GM21619 (cell line): ENCODE measurements around the gene NDUFC1.
"Not testable (repeated sequence)": the region's sequence is repeated elsewhere in the genome, so short reads cannot be mapped to it uniquely, and the experiment has no call there.

ENCODE experiments used
- ATAC-seq: cut with Tn5 transposase; IDR thresholded peaks from one replicate; pipeline ENCODE4 v1.9.1; 2021; ENCODE audit not compliant: unreplicated experiment

The NDUFC1 gene

DNA sequence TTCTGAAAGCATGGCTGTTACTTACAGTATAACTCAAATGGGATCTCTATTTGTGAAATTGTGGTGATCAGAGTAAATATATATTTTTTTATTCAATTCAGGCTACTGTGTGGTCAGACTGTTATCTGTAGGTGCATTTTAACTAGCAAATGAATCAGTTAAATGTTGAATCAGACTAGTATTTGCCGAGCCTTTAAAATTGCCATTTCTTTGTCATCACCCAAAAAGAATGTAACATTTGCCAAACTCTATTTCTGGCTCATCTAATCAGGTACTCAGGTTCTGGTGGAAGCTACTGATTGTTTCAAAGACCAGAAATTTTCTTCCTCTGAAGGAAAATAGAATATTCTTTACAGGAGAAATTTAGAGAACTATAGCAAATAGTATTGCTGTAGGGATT, 2.7 kb downstream of the NDUFC1 start:
- ATAC-seq = no peak

DNA sequence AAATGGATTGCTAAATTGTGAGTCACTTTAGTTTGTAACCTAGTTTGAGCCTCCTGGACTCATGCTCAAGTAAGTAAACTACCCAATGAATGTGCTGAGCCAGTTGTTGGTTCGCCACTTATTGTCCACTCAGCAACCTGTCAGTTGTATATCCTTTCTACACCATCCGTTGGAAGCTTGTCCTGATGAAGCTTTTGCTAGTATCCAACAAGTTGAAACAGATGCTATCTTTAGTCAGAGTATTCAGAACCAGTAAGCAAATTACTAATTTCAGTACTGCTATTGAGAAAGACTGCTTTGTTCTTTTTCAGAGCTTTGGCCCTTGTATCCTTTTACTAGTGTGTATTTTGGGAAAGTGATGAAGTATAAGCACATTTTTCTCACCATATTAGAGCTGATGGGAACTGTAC, 5.3 kb downstream of the NDUFC1 start:
- no peak for ATAC-seq

DNA sequence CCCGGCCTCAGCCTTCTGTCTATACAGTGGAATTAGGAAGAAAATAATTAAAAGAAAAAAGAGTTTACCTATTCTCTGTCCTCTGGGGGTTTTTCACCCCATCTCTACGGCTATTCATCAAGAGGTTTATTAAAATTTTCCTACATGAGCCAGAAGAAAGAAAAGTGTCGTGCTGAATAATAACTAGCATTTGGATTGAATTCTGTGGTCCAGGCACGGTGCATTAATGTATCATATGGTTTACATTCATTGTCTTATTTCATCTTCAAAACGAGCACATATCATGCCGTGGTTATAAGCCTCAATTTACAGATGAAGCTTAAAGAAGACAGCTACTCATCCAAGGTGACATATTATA, 6.4 kb downstream of the NDUFC1 start:
- ATAC-seq = no peak

DNA sequence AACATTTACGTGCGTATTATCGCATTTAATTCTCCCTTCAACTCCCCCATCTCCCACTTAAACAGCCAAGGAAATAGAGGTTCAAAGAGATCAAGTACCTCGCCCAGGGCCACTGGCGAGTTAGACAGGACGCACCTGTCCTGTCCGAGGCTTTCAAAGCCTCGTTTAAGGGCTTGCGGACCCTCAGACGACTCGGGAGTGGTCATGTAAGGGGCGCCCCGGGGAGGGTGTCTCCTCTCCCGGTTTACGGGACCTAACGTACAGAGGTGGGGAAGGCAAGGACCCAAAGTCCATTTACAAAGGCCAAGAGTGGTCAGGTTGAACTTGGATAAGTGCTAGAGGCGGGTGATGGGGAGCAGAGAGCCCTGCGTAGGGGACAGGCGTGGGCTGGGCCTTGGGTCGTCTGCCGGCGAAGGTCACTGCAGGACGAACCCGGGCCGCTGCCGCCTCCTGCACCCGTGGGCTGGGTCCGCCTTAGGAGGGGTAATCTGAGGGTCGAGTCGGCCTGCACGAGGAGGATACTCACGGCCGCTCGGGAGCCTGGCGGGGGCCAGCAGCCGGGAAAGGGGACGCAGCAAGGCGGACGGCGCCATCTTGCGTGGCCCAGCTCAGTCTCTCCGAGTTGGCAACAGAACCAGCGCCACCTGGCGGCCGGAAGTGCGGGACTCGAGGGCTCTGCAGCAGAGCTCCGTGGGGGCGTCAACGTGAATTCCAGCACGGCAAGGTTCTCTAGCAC, 6.9 kb downstream of the NDUFC1 start:
- ATAC-seq = peak; percentile 94

DNA sequence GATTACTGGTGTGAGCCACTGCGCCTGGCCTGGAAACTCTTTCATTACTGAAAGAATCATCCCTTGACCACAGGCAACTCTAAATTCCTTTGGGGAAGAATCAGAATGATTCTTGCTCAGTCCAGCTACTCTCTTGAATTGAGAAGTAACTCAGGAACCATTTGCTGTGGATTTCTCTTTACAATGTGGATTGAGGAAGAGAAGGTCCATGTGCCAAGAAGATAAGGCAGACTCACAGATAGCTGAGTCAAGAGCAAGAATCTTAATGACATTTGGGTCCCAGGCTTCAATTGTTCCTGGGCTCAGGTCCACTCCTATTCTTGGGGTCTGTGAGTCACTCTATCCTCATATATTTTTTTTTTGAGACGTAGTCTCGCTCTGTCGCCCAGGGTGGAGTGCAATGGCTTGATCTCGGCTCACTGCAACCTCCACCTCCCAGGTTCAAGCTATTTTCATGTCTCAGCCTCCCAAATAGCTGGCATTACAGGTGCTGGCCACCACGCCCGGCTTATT, 16.0 kb downstream of the NDUFC1 start:
- no peak for ATAC-seq

DNA sequence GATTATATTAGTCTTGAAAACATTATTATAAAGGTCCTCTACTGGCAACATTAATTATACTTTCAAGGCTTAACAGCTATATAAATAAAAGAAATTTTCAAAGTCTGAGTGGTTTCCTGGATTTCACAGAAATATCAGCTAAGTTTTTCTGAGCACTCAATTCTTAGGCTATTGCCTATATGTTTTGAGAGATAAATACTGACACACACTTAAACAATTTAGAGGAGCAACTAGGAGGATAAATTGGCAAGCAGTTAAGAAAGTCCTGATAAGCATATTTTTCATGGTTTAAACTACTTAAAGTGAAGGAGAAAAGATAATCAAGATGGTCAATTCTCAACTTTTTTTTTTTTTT, 19.6 kb downstream of the NDUFC1 start:
- no peak for ATAC-seq

DNA sequence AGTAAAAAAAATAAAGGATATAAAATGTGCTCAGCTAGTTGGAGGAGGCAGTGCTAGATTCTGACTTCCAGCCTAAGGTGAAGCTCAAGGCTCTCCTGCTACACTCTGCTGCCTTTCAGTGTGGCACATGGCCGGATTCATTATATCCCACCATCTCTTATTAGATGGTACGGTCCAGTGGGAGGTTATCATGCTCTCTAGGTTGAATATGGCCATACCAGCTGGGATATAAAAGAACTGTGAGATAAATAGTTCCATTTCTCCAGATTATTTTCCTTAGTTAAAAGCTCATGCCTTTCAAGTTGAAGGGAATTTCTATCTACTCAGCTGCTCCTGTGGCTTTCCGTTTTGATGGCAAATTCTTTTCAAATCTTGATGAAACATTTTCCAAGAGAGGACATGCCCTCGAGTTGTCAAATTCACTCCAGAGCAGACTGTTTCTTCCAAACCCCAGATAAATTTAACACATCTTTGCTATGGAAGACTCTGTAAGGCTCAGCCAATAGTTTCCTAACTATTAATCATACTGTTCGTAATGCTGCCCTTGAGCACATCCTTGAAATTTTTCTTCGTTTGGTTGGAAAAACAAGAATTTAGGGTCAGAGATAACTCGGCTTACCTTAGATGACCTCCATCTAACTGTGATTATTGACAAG, 20.1 kb downstream of the NDUFC1 start:
- no peak for ATAC-seq

DNA sequence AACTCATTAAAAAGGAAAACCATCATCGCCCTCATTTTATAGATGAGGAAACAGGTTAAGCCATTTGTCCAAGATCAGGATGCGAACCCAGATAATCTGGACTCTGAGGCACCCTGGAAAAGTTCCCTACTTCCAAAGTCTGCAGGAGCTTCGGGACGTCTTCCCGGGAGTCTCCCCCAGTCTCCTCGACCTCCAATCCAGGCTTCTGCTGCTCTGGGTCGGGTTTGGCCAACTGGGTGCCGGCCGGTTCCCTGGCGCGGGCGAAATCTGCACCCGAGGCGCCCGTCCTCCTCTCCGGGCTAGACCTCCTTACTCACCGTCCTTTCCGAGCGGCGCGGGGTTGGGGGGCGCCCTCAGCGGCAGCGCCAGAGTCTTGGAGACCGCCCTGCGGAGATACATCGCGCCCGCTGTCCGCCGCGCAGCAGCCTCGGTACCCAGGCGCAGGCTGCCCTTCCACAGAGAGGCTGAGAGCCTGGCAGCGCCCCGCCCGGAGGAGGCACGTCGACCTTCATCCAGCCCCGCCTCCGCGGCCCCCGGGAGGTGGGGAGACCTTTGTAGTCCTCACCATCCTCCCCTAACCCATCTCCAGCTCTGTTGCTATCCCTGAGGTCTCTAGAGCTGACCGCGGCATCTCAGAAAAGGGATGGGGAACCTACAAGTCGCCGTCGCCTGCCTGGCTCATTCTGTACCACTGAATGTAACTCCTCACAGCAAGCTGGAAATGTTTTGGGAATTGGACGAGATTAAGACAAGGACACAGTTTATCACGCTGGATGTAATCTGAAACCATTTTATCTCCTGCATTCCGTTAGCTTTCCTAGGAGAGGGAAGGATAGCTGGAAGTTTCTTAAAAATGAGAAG, 22.3 kb downstream of the NDUFC1 start, which contains the start of gene MGARP:
Gene MGARP, minus strand, starts transcription at position 466 of the 861 bp plus-strand sequence. Its CDS starts 67 bp downstream, at position 399.
- ATAC-seq = no peak

DNA sequence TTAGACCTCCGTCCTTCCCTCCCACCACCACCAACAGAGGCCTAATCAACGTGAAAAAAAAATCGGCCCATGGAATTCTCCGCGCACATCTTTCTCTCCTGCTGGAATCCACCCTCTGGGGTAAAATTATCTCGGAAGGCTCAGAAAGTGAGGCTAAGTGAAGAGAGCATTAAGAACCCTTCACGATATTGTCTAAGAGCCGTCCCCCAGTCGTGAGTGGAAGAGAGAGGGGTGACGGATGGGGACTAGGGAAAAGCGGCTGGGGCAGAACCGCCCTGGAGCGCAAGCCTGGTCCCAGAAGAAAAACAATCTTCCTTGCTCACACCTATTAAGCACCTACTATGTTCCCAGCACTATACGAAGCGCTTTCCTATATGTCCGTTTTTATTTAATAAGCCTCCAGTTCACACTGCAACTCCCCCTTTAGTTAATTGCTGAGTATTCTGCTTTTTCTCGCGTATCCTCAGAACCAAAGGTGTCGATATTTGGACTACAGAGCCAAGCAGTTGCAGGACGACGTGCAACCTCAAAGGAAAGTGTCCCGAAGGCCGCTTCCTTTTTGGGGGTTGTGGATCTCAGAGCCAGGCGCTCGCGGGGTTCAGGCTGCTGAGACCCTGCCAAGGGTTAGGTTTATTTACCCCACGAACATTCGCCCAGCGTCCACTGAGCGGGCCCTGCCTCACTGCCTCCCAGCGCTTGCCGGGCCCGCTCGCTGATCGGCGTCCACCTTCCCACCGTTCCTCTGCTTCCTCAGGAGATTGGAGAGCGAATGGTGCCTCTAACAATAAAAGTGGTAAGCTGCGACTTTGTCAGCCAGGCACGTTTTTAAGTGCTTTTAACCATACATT, 23.1 kb downstream of the NDUFC1 start:
- ATAC-seq = no peak

DNA sequence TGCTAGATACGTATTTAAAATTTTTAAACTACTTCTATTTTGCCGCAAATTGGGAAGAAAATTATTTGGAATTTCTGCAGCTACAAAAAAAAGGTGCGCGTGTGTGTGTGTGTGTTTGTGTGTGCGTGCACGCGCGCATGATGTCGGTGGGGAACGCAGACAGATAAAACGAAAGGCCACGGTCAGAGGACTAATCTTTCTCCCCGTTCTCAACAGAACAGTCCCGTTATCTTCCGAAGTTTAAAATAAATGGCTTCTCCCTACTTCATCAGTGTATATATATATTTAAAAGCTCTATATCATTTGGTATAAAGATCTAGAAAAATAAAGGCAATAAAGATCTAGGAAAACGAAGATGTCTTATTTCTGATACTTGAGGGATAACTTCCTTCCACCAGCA, 23.8 kb downstream of the NDUFC1 start:
- no peak for ATAC-seq

DNA sequence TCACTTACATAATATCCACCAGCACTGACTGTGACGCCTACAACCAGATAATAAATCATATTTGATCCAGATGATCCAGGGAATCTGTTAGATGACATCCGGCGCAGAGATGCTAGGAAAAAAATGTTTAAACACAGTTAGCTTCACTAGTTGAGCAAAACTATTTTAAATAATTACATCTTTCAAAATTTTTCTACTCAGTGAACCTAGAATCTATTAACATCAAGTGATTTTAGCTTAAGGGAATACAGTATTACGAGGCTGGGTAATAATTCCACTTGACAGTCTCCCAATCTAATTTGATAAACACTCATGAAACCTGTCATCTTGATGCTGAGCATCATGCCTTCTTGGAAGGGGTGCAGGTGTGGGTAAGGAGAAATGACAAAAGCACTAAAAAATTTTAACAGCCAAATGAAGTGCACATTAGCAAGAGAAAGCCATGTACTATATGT, 27.0 kb downstream of the NDUFC1 start:
- no peak for ATAC-seq

DNA sequence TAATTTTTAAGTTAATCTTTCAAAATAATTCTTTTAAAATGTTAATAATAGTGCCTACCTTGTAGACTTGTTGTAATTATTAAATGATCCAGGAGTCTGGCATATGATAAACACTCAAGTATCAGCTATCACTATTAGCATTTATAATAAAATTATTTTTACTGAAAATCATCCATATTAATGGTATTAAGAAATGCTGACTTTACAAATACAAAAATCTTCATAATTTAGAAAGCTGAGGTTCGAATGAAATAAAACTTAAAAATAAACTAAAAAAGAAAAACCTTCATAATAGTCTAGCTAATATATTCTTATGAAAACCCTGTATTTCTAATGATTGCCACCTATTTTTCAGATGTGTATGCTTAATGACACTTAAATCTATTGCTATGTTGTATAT, 27.5 kb downstream of the NDUFC1 start:
- no peak for ATAC-seq

DNA sequence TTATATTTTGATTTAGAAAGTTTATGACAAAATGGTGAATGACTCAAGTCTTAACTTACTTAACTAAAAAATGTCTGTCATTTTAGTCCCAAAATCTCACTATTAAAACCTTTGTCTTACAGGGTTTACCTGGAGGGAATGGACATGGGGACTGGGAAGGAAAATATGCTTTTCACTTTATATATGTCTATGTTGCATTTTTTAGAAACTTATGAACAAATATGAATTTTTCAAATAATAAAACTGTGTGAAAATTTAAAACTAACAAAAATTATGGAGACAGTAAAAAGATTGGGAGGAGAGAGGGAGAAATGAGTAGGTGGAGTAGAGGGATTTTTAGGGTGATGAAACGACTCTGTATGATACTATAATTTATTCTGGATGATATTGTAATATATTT, 28.4 kb downstream of the NDUFC1 start:
- ATAC-seq = no peak

DNA sequence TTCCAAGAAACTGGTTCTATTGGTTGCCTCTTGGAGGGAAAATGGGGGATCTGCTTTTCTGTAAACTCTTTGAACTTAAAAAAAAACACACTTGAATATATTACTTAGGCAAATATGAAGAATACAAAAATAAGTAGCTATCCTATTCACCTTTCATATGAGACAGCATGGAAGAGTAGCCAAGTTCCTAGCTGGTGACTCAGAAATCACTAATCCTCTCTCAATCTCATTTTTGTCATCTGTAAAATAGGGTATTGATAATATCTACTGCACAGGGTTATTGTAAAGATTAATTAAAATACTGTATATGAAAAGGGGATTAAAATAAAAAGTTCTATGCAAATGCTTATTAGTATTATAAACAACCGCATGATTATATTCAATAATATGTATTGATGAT, 35.0 kb downstream of the NDUFC1 start:
- no peak for ATAC-seq

DNA sequence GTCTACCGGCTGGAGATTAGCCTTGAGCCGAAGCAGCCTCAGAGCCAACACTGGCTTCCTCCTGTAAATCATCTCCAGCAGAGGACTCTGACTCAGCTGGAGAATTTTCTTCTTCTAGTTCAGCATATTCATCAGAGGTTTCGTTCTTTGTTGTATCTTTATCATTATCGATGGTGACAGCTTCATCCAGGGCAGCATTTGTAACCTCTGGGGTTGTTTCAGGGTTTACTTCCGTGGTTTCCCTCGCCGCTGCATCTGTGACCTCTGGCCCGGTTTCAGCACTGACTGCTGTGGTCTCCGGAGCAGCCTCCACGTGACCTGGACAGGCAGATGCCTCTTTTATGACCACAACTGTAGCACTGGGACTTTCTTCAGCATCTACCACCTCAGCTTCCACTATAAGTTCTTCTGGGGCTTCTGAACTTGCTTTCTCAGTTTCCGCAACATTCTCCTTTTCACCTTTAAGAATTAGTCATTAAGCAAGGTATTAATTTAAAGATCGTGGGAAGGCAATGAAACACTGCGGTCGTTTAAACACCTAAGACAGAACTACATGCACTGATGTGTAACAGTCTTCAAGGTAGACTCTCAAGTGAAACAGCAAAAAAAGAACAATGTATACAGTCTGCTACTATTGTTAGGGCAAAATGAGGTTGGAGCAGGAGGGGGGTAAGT, 35.6 kb downstream of the NDUFC1 start:
- ATAC-seq = peak; percentile 96

DNA sequence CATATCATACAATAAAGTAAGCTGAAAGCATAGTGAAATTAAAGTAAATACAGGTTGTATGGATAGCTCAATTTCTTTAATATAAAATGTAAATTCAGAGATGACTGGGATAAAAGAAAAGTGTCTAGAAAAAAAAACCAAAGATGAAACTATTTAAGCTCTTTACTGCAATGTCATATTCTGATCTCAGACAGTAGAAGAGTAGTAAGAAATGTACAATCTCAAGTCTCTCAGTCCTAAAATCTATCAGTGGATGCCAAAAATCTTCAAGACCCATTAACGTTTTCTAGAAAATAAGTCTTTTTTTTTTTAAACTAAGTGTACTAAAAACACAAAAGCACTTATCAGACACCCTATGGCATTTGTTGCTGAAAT, 36.1 kb downstream of the NDUFC1 start:
- no peak for ATAC-seq

DNA sequence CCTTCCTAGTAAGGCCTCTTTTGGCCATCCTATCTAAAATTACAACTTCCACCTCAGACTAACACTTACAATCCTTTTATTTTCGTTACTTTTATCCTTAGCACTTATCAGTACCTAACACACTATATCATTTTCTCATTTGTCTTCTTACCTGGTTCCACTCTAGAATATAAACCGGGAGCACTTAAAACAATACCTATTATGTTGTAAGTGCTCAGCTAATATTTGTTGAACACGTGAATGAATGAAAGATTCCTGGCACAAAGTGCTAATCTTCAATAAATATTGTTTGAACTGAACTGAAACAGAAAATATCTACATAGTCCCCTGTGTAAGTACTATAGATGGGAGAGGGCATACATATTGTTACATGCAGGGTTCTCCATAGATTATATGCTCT, 36.6 kb downstream of the NDUFC1 start:
- ATAC-seq = no peak

DNA sequence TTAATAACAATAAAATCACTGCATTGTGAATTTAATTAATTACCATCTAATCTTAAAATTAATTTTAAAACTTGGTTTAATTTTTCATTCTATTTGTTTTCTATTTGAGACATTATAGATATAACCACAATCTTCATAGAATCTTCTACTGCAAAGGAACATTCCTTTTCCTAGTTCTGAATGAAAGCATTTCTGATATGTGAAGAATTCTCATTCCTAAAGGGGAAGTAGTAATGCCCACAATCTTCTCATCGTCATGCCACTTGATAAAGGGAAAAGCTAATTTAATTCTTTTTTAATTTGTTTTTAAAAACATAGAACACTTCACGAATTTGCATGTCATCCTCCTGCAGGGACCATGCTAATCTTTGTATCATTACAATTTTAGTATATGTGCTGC, 45.9 kb downstream of the NDUFC1 start:
- no peak for ATAC-seq

DNA sequence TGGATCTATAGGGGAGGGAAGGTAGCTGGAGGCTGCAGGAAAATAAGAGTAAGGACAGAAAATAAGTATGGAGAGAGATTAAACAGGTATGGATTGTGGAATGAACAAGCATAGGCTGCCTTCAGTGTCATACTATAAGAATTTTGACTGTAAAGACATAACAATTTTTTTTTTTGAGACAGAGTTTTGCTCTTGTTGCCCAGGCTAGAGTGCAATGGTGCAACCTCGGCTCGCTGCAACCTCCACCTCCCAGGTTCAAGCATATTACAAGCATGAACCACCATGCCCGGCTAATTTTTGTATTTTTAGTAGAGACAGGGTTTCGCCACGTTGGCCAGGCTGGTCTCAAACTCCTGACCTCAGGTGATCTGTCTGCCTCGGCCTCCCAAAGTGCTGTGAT, 46.7 kb downstream of the NDUFC1 start:
- not testable (repeated sequence) for ATAC-seq

DNA sequence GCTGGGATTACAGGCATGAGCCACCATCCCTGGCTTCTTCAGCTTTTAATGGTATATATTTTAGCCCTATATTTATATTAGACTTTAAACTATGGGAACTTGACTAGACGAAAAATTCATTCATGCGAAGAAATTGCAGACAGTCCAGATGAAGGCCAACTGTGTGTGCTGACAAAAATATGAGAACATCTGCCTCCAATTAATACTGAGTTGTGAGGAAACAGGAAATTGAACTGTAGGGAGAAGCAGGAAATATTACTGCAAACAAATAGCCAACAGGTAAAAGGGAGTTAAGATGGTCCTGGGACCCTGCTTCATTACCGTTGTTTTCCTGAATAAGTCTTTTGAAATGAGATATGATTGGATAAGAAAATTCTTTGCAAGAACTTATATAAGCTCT, 48.6 kb downstream of the NDUFC1 start:
- ATAC-seq = no peak
